Activated CD8-positive, alpha-beta T cell treated with anti-CD3 and anti-CD28 coated beads for 36 hours (primary cell): ENCODE measurements around the gene DAB1. TPM values are rescaled to one million over a fixed set of nuclear protein-coding genes. Genes with fewer than 3 reads are reported as not detected.

ENCODE experiments used
- ATAC-seq: fragments of 200-7000 bp; cut with Tn5 transposase; one replicate; pipeline ENCODE4 v1.10.0; 2021; ENCODE audit warnings: mild to moderate bottlenecking, moderate library complexity
- CTCF ChIA-PET: fragments of 350-600 bp; sonication (Branson Sonifier 250); formaldehyde crosslinking; loops from one replicate; lab custom pipeline; 2021; ENCODE audit warnings: antibody characterized with exemption; lab: Charles Lee
- POLR2A ChIA-PET: fragments of 350-600 bp; sonication (Branson Sonifier 250); formaldehyde crosslinking; loops from one replicate; lab custom pipeline; 2021; ENCODE audit warnings: antibody characterized with exemption; lab: Charles Lee
- DNase-seq: peaks from one replicate; pipeline ENCODE4 v3.0.0-alpha.2; 2020
- H3K27ac Mint-ChIP-seq: one replicate; pipeline ENCODE4 v1.8.0; 2021; ENCODE audit warnings: mild to moderate bottlenecking, mixed read lengths
- H3K27me3 Mint-ChIP-seq: one replicate; pipeline ENCODE4 v1.8.0; 2021; ENCODE audit warnings: mixed read lengths
- H3K36me3 Mint-ChIP-seq: one replicate; pipeline ENCODE4 v1.8.0; 2021; ENCODE audit warnings: low read depth, mixed read lengths
- H3K4me1 Mint-ChIP-seq: one replicate; pipeline ENCODE4 v1.8.0; 2021; ENCODE audit warnings: low read depth, mixed read lengths
- H3K4me3 Mint-ChIP-seq: one replicate; pipeline ENCODE4 v1.8.0; 2021; ENCODE audit warnings: mild to moderate bottlenecking, moderate library complexity, mixed read lengths
- H3K9me3 Mint-ChIP-seq: one replicate; pipeline ENCODE4 v1.8.0; 2021; ENCODE audit warnings: mixed read lengths
- intact Hi-C: fragments of 100-400 bp; cut with micrococcal nuclease; formaldehyde crosslinking; loops from one replicate; pipeline ENCODE4 v1.10.0; 2022
- total RNA-seq, 2 experiments: library from RNA; stranded (reverse); gene quantifications; one replicate each; pipeline ENCODE4 v1.2.3, GENCODE V29; 2021
- TF ChIP-seq, protein P1 (sequence below): fragments of 200-600 bp; IDR thresholded peaks from one replicate; pipeline ENCODE4 v1.8.0; 2022; ENCODE audit warnings: antibody characterized with exemption, mild to moderate bottlenecking

DAB1 gene
- total RNA-seq, 2 experiments from 2014 or later, result not detected

DNA sequence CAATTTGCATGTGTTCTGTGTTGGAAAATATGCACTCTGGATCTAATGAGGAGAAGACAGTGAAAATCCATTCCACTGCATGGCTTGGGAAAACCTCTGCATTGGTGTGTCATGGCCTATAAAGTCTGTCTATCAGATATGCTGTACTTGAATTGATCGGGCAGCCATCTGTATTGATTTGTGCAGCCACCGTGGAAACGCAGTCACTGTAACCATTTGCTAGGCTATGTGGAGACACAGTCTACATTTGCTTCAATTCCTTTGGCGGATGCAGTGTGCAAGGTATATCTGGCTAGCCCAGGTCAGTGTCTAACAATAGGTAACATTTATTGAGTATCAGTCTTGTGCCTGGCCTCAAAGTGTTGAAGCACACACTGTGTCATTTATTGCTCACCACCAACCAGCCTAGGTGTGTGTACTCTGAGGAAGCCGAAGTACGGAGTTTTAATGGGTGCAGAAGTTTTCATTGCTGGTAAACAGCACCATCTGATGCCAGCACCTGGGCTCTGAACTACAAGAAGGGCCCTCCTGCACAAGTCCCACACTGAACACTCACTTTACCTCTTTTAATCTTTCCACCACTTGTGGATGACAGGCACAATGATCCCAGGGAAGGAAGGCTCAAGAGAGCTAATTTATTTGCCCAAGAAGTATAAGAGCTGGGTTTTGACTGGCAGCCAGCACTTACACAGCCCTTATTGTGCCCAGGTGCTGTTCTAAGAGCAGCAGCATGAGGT is 83.4 kb downstream of the DAB1 start:
- H3K27me3 Mint-ChIP-seq, result no peaks in the 10 kb centered on the region
- no peak for ATAC-seq

DNA sequence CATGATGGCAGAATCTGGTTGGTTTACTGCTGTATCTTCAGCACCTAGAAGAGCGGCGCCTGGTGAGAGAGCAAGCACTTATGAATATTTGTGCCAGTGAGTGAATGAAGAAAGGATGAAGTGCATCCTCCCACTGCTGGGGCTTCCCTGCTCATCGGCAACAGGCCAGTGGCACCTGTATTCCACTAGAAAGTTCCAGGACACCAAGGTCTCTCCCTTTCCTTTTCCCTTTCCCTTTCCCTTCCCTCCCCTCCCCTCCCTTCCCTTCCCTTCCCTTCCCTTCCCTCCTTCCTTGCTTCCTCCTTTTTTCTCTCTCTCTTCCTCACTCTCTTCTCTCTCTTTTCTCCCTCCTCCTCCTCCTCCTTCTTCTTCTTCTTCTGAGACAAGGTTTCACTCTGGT is 86.2 kb downstream of the DAB1 start:
- Mint-ChIP-seq H3K27ac (no peak overlapping the region), H3K27me3 (no peaks in the 10 kb centered on the region), H3K36me3 (no peaks in the 10 kb centered on the region), H3K4me3 (no peak overlapping the region), H3K9me3 (no peaks in the 10 kb centered on the region), H3K4me1 (no peaks in the 10 kb centered on the region)
- intact Hi-C loops, result no loop called here
- ATAC-seq (no peak), DNase-seq (no peak)
- TF ChIP-seq, protein P1, sequence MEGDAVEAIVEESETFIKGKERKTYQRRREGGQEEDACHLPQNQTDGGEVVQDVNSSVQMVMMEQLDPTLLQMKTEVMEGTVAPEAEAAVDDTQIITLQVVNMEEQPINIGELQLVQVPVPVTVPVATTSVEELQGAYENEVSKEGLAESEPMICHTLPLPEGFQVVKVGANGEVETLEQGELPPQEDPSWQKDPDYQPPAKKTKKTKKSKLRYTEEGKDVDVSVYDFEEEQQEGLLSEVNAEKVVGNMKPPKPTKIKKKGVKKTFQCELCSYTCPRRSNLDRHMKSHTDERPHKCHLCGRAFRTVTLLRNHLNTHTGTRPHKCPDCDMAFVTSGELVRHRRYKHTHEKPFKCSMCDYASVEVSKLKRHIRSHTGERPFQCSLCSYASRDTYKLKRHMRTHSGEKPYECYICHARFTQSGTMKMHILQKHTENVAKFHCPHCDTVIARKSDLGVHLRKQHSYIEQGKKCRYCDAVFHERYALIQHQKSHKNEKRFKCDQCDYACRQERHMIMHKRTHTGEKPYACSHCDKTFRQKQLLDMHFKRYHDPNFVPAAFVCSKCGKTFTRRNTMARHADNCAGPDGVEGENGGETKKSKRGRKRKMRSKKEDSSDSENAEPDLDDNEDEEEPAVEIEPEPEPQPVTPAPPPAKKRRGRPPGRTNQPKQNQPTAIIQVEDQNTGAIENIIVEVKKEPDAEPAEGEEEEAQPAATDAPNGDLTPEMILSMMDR, result no peak
- ChIA-PET CTCF (no interaction called here), POLR2A (no interaction called here)

More for the DNA sequence above, 83.4 kb downstream of the DAB1 start:
- H3K36me3 Mint-ChIP-seq, result no peaks in the 10 kb centered on the region
- TF ChIP-seq, protein P1, result no peak
- intact Hi-C loops, result no loop called here
- ChIA-PET POLR2A (no interaction called here), CTCF (no interaction called here)
- DNase-seq, result no peak
- H3K9me3 Mint-ChIP-seq, result no peaks in the 10 kb centered on the region
- H3K27ac Mint-ChIP-seq, result no peak overlapping the region
- H3K4me1 Mint-ChIP-seq, result no peaks in the 10 kb centered on the region
- no peak overlapping the region for H3K4me3 Mint-ChIP-seq

DNA sequence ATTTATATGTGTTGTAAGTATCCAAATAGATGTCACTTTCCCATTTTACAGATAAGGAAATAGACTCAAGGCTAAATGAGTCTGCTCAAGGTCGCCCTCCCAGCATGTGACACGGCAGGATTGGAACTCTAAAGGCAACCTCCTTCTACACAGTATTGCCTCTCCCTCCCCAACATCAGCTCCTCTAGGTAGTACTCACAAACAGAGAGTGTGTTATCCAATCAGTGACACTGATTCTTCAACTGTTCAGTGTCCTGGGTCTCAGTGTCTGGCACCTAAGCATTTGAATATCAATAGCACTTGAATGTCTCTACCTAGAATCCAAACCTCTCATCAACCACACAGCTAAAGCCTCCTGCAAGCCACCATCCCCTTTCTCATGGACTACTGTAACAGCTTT is 87.1 kb downstream of the DAB1 start:
- DNase-seq (no peak), ATAC-seq (no peak)
- Mint-ChIP-seq H3K9me3 (no peaks in the 10 kb centered on the region), H3K4me1 (no peaks in the 10 kb centered on the region), H3K36me3 (no peaks in the 10 kb centered on the region), H3K27me3 (no peaks in the 10 kb centered on the region), H3K4me3 (no peak overlapping the region), H3K27ac (no peak overlapping the region)
- TF ChIP-seq, protein P1, result no peak
- ChIA-PET POLR2A (no interaction called here), CTCF (no interaction called here)
- intact Hi-C loops, result no loop called here

DNA sequence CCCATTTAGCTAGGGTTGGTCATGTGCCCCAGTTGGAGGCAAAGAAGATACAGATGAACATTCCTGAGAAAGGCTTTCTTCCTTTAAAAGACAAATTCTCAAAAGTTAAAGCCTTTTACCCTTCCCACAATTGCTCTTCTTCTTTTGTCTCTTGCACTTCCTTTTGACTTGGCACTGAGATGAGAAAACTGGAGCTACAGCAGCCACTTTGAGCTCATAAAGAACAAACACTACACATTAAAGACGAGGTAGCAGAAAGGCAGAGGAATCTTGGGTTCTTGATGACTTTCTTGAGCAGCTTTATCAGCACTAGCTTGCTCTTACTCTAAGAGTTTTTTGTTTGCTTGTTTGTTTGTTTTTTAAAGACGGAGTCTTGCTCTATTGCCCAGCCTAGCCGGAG is 92.2 kb downstream of the DAB1 start:
- no peaks in the 10 kb centered on the region for H3K27me3 Mint-ChIP-seq
- H3K36me3 Mint-ChIP-seq, result no peaks in the 10 kb centered on the region
- H3K27ac Mint-ChIP-seq, result no peak overlapping the region
- DNase-seq, result no peak
- H3K4me3 Mint-ChIP-seq, result no peak overlapping the region
- H3K9me3 Mint-ChIP-seq, result peaks cover 3% of the 10 kb centered on the region
- CTCF ChIA-PET, result no interaction called here
- POLR2A ChIA-PET, result no interaction called here
- no peaks in the 10 kb centered on the region for H3K4me1 Mint-ChIP-seq
- TF ChIP-seq, protein P1, result no peak
- intact Hi-C loops, result no loop called here
- ATAC-seq, result no peak

DNA sequence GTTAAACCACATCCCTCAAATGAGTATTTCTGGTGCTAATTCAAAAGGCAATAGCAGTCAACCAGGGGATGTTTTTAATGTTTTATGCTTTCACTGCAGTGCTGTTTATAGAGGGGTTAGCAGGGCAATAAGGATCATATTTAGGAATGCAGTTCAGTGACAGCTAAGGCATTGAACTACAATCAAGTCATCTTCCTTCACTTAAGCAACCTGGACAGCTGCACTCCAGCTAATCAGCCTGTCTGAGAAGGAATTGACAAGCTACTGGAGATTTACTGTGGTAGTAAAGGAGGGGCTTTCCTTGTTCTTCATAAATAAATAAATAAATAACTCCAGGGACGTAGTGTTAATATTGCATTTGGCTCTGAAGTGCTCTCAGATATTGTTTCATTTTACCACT is 93.9 kb downstream of the DAB1 start:
- DNase-seq, result no peak
- ChIA-PET CTCF (no interaction called here), POLR2A (no interaction called here)
- H3K27ac Mint-ChIP-seq, result no peak overlapping the region
- H3K36me3 Mint-ChIP-seq, result no peaks in the 10 kb centered on the region
- intact Hi-C loops, result no loop called here
- H3K4me1 Mint-ChIP-seq, result no peaks in the 10 kb centered on the region
- peaks cover 3% of the 10 kb centered on the region for H3K9me3 Mint-ChIP-seq
- no peaks in the 10 kb centered on the region for H3K27me3 Mint-ChIP-seq
- no peak overlapping the region for H3K4me3 Mint-ChIP-seq
- ATAC-seq, result no peak
- TF ChIP-seq, protein P1, result no peak
